Stimulated activated naive CD8-positive, alpha-beta T cell treated with anti-CD3 and anti-CD28 coated beads, Interleukin-15, Interleukin-2, amounts not matched to agents 100 ng/mL and 50 ng/mL, for 24 hours (primary cell): ENCODE measurements around the gene WDR45B.

ENCODE experiments used
- H3K27ac Mint-ChIP-seq: one replicate; pipeline ENCODE4 v1.8.0; 2021; ENCODE audit warnings: mild to moderate bottlenecking, mixed read lengths
- H3K27me3 Mint-ChIP-seq: one replicate; pipeline ENCODE4 v1.8.0; 2021; ENCODE audit warnings: mixed read lengths
- H3K36me3 Mint-ChIP-seq: one replicate; pipeline ENCODE4 v1.8.0; 2021; ENCODE audit warnings: low read depth, mixed read lengths
- H3K4me1 Mint-ChIP-seq: one replicate; pipeline ENCODE4 v1.8.0; 2021; ENCODE audit warnings: low read depth, mixed read lengths
- H3K4me3 Mint-ChIP-seq: one replicate; pipeline ENCODE4 v1.8.0; 2021; ENCODE audit warnings: mild to moderate bottlenecking, mixed read lengths
- H3K9me3 Mint-ChIP-seq: one replicate; pipeline ENCODE4 v1.8.0; 2021; ENCODE audit warnings: mixed read lengths

WDR45B gene

DNA sequence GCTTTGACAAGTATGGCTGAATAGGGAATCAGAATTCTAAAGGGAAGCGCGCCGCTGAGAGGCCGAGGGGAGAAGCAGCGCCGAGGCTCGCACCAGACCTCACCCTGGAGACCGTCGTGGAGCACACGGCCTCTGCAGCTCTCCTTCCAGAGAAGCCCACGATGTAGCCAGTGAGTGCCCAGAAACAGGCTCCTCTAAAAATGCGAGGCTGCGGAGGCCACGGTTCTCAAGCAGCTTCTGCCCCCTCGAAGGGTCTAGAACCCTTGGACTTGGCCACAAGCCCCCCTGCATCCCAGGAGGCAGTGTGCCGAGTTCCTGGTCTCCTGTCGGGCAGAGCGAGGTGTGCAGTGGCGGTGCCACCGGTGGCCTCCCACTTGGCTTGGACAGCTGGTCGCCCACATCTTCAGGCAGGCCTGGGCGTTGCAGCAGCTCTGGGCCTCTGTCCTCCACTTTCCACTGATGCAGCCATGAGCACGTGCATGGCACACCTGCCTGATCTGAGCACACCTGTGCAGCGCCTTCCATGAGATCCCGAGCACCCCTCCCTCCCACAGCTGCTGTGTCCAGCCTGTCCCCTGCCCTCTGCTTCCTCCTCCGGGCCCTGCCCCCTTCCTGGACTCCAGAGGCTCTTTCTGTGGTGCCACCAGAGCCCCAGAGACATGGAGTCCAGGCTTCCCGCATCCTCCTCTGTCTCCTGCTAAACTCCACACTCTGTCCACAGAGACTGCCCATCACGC is 18.9 kb upstream of the WDR45B start:
- Mint-ChIP-seq H3K9me3 (no peaks in the 10 kb centered on the region), H3K27ac (no peak overlapping the region), H3K4me3 (no peak overlapping the region), H3K4me1 (no peaks in the 10 kb centered on the region), H3K36me3 (no peaks in the 10 kb centered on the region), H3K27me3 (no peaks in the 10 kb centered on the region)

- Mint-ChIP-seq H3K9me3 (no peaks in the 10 kb centered on the region), H3K4me3 (no peak overlapping the region), H3K36me3 (no peaks in the 10 kb centered on the region), H3K27ac (no peak overlapping the region), H3K27me3 (no peaks in the 10 kb centered on the region), H3K4me1 (no peaks in the 10 kb centered on the region)
These were observed 17.6 kb upstream of the WDR45B start for GRCh38 chr17:82665891-82666290.

- H3K4me3 Mint-ChIP-seq: no peak overlapping the region
These were observed 17.0 kb upstream of the WDR45B start for GRCh38 chr17:82665217-82665616.

DNA sequence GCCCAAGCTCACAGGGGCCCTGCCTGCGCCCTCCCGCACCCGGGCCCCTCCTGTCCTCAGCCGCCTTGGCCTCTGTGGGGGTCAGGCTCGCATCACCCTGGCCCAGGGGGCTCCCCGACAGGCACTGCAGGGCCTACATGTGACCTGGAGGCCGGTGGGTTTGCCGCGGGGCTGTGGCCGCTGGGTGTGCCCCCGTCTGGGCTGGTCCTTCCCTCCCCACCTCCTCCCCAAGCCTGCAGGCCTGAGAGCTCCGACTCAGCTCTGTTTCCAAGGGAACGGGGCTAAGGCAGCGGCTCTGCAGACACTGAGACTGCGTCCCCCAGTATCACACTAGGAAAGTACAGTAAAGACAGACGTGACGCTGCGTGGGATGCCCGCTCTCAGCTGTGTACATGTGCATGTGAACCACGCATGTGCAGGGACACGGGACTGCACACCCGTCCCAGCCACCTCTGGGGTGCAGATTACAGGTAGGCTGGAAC is 16.5 kb upstream of the WDR45B start:
- Mint-ChIP-seq H3K27ac (no peak overlapping the region), H3K4me1 (no peaks in the 10 kb centered on the region), H3K9me3 (no peaks in the 10 kb centered on the region), H3K27me3 (no peaks in the 10 kb centered on the region), H3K4me3 (no peak overlapping the region), H3K36me3 (no peaks in the 10 kb centered on the region)

More at GRCh38 chr17:82665217-82665616, 17.0 kb upstream of the WDR45B start:
- Mint-ChIP-seq H3K27ac (no peak overlapping the region), H3K36me3 (no peaks in the 10 kb centered on the region), H3K4me1 (no peaks in the 10 kb centered on the region), H3K27me3 (no peaks in the 10 kb centered on the region), H3K9me3 (no peaks in the 10 kb centered on the region)

- no peaks in the 10 kb centered on the region for H3K36me3 Mint-ChIP-seq
- no peaks in the 10 kb centered on the region for H3K4me1 Mint-ChIP-seq
- no peak overlapping the region for H3K4me3 Mint-ChIP-seq
- no peaks in the 10 kb centered on the region for H3K27me3 Mint-ChIP-seq
- H3K9me3 Mint-ChIP-seq: no peaks in the 10 kb centered on the region
- no peak overlapping the region for H3K27ac Mint-ChIP-seq
These were observed 16.0 kb upstream of the WDR45B start for GRCh38 chr17:82664276-82664575.

DNA sequence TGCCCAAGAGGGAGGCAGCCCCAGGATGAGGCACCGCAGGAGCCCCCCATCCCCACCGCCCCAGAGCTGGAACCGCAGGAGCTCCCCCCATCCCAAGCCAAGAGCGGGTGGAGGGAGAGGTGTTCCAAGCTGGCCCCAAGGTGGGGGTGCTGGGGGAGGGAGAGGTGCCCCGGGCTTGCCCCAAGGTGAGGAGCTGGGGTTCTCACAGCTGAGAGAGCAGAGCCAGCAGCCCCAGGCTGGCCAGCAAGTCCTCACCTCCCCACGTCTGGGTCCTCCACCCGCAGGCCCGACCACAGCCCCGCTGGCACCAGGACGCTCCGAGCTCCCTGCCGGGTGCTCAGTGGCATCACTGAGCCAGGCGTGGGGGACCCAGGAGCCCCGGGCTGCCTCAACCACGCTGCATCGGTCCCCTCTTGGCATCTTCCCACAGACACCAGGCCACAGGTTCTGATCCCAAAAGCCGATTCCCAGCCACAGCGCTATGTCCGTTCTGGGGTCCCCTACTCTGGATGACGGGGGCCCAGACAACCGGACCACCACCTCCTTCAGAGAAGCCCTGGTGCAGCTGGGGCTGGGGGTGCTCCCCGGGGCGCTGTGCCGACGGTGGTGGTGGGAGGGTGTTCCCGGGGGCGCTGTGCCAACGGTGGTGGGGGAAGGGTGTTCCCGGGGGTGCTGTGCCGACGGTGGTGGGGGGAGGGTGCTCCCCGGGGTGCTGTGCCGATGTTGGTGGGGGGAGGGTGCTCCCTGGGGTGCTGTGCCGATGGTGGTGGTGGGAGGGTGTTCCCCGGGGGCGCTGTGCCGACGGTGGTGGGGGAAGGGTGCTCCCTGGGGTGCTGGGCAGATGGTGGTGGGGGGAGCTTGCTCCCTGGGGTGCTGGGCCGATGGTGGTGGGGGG is 15.4 kb upstream of the WDR45B start:
- Mint-ChIP-seq H3K27me3 (no peaks in the 10 kb centered on the region), H3K9me3 (no peaks in the 10 kb centered on the region), H3K4me1 (no peaks in the 10 kb centered on the region), H3K4me3 (no peak overlapping the region), H3K27ac (no peak overlapping the region), H3K36me3 (no peaks in the 10 kb centered on the region)

DNA sequence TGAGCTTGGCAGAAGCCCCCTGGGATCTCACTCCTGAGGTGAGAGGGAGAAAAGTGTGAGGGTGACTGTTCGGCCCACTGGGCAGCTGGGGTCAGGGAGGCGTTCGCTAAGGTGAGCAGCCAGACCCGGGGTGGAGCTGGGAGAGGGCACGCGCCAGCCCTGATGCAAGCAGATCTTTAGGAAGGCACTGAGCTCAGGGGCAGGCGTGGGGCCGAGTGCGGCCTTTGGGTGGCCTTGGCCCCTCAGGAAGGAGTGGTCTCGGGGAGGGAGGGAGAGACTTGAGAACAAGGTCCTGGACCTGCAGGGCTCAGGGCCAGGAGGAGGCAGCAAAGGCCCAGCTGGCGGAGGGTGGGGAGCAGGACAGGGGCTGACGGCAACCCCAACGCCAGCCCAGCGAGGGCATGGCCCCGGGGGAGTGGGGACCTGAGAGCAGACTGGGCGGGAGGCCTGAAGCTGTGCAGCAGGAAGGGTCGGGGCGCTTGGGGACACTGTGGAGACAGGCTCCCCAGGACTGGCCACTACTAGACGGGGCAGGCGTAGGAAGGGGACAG is 14.5 kb upstream of the WDR45B start:
- Mint-ChIP-seq H3K27ac (no peak overlapping the region), H3K36me3 (no peaks in the 10 kb centered on the region), H3K4me3 (no peak overlapping the region), H3K9me3 (no peaks in the 10 kb centered on the region), H3K4me1 (no peaks in the 10 kb centered on the region), H3K27me3 (no peaks in the 10 kb centered on the region)

DNA sequence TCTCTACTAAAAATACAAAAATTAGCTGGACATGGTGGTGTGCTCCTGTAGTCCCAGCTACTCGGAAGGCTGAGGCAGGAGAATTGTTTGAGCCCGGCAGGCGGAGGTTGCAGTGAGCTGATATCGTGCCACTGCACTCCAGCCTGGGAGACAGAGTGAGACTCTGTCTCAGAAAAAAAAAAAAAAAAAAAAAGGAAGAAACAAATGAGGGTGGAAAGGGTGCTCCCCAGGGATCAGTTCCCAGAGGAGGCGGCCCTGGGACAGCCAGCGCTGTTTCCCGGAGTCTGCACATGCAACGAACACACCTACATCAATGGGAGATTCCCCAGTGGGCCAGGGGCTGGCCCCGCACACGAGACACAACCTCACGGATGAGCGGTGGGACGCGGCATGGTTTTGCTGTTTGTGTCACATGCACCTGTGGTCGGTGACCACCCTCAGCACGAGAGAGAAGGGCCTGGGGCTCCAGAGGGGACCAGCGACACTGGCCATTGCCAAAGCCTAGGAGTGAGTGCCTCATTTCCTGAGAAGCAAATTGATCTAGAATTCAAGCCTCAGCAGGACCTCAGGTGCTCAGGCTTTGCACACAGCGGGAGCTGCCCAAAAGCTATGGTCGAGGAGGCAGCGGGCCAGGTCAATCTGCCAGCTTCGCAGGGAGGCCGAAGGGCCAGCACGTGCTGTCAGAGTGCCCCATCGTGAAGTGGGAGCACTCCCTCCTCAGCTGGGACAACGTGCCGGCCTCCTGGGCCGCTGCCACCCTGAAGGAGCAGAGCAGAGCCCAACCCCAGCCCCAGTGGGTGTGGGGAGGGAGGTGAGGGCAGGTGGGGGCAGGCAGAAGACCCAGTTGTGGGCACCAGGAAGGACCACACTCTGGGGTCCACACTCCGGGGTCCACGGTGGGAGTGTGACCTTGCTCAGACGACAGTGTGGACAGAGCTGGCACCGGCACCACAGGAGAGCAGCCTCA is 13.8 kb upstream of the WDR45B start:
- no peaks in the 10 kb centered on the region for H3K27me3 Mint-ChIP-seq
- H3K27ac Mint-ChIP-seq: no peak overlapping the region
- no peak overlapping the region for H3K4me3 Mint-ChIP-seq
- H3K9me3 Mint-ChIP-seq: no peaks in the 10 kb centered on the region
- H3K4me1 Mint-ChIP-seq: no peaks in the 10 kb centered on the region
- no peaks in the 10 kb centered on the region for H3K36me3 Mint-ChIP-seq

GRCh38 chr17:82659886-82660285 is 11.6 kb upstream of the WDR45B start:
- Mint-ChIP-seq H3K36me3 (no peaks in the 10 kb centered on the region), H3K4me1 (no peaks in the 10 kb centered on the region), H3K9me3 (no peaks in the 10 kb centered on the region), H3K27me3 (no peaks in the 10 kb centered on the region), H3K4me3 (no peak overlapping the region), H3K27ac (no peak overlapping the region)

GRCh38 chr17:82658796-82659452 is 10.7 kb upstream of the WDR45B start:
- Mint-ChIP-seq H3K4me1 (no peaks in the 10 kb centered on the region), H3K27me3 (no peaks in the 10 kb centered on the region), H3K9me3 (no peaks in the 10 kb centered on the region), H3K36me3 (no peaks in the 10 kb centered on the region), H3K27ac (no peak overlapping the region), H3K4me3 (no peak overlapping the region)

DNA sequence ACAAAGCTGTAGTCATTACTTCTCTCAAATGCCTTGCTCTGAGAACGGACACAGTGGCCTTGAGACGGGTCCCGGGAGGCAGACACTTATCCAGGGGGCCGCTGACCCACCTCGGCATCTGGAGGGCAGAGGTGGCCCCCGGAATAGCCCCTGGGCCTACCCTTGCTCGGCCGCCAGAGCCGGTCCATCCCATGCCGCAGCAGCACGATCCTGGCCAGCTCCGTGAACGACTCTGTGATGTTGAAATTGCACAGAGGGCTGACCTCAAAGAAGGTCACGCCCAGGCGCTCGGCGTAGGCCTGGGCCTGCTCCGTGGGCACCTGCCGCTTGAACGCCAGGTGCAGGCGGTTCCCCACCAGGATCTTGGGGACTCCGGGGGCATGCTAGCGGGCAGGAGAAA is 10.1 kb upstream of the WDR45B start:
- no peak overlapping the region for H3K4me3 Mint-ChIP-seq
- no peak overlapping the region for H3K27ac Mint-ChIP-seq
- no peaks in the 10 kb centered on the region for H3K9me3 Mint-ChIP-seq
- H3K27me3 Mint-ChIP-seq: no peaks in the 10 kb centered on the region
- no peaks in the 10 kb centered on the region for H3K4me1 Mint-ChIP-seq
- no peaks in the 10 kb centered on the region for H3K36me3 Mint-ChIP-seq

DNA sequence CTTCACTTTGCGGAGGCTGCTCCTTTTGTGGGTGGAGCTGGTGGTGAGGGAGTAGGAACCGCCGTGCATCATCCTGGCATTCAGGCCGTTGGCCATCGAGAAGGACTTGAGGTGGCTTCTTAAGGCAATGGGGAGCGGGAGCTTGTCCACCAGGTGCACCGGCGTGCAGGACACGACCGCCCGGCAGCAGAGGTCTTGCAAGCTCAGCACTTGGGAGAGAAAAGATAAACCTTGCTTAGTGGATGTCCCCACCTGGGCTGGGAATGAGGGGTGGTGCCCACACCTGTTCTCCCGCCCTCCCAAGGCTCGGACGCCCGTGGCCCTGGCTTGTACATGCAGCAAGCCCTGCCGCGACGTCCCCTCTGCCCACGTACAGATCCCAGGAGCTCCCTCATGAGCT is 9.7 kb upstream of the WDR45B start:
- no peak overlapping the region for H3K4me3 Mint-ChIP-seq
- no peaks in the 10 kb centered on the region for H3K27me3 Mint-ChIP-seq
- H3K36me3 Mint-ChIP-seq: no peaks in the 10 kb centered on the region
- H3K27ac Mint-ChIP-seq: no peak overlapping the region
- H3K9me3 Mint-ChIP-seq: no peaks in the 10 kb centered on the region
- H3K4me1 Mint-ChIP-seq: no peaks in the 10 kb centered on the region

DNA sequence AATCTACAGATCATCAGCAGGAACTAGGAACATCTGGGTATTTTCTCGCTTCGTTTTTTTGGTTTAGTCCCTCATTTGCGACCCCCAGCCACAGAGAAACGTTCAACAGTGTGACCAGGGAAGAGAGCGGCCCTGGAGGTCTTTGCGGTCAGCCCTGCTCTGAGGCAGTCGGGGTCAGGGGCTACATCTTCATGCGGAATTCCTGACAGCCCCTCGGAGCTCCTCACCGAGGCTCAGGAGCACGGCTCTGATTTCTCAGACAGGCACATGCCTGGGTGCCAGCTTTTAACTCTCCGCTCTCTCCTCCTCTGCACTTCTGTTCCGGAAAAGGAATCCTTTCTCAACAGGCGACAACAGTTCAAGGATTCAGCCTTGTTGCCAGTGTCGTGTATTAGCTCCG is 8.0 kb upstream of the WDR45B start:
- H3K9me3 Mint-ChIP-seq: no peaks in the 10 kb centered on the region
- H3K36me3 Mint-ChIP-seq: no peaks in the 10 kb centered on the region
- H3K4me3 Mint-ChIP-seq: no peak overlapping the region
- H3K4me1 Mint-ChIP-seq: no peaks in the 10 kb centered on the region
- no peaks in the 10 kb centered on the region for H3K27me3 Mint-ChIP-seq
- no peak overlapping the region for H3K27ac Mint-ChIP-seq

DNA sequence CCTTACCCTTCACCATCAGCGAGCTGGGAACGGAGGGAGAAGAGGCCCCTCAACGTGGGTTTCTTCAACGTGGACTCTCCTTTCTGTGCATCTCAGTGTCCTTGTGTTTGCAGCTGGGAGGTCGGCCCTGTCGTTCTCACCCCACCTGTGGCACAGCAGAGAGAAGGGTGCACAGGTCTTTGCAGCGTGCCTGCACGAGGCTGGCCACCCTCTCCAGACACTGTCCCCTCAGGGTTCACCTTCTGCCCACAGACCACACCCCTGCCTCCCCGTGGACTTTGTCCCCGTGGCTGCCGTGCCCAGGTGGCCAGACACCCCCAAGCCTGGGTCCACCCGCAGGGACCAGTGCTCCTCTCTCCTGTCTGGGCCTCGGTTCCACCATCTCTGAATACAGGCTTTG is 7.3 kb upstream of the WDR45B start:
- Mint-ChIP-seq H3K36me3 (no peaks in the 10 kb centered on the region), H3K27ac (no peak overlapping the region), H3K27me3 (no peaks in the 10 kb centered on the region), H3K4me3 (no peak overlapping the region), H3K9me3 (no peaks in the 10 kb centered on the region), H3K4me1 (no peaks in the 10 kb centered on the region)
